H1 (cell line): ENCODE measurements around the gene SH3TC2. TPM values are rescaled to one million over a fixed set of nuclear protein-coding genes. Genes with fewer than 3 reads are reported as not detected.
A peak's percentile ranks its signal among the peaks of the same experiment; 100 is the strongest.

Experiments
- CTCF ChIA-PET: fragments of 300-600 bp; sonication (Branson Sonifier 250); formaldehyde crosslinking; loops from one replicate; lab custom pipeline; 2021; ENCODE audit not compliant: partially characterized antibody; lab: Charles Lee
- POLR2A ChIA-PET: fragments of 300-600 bp; sonication (Branson Sonifier 250); formaldehyde crosslinking; loops from one replicate; lab custom pipeline; 2021; ENCODE audit warnings: inconsistent platforms; ENCODE audit not compliant: partially characterized antibody; lab: Charles Lee
- DNase-seq, 2 experiments: peaks; one replicate each; pipeline versions ENCODE4 v3.0.0 to v3.0.0-alpha.2; 2010 to 2022; ENCODE audit warnings: low spot score in 2 of 2, low read depth in 1 of 2, mixed read lengths in 1 of 2
- FAIRE-seq: peaks from 2 replicates; lab custom pipeline; 2011; peaks lifted over from hg19 to GRCh38; lab: Jason Lieb, UNC
- H2AFZ ChIP-seq: 2 replicates; pipeline ENCODE4 v1.8.1; 2012; ENCODE audit warnings: low read length, inconsistent platforms
- H2AK5ac ChIP-seq: 2 replicates; pipeline ENCODE4 v1.6.1; 2013; ENCODE audit warnings: low read depth, low read length
- H2BK120ac ChIP-seq: replicated peaks from 2 replicates; pipeline ENCODE3; 2013; ENCODE audit warnings: low read depth, low read length, inconsistent platforms
- H2BK12ac ChIP-seq: 2 replicates; pipeline ENCODE4 v1.6.1; 2013; ENCODE audit warnings: low read depth, low read length
- H2BK15ac ChIP-seq: 2 replicates; pipeline ENCODE4 v1.6.1; 2013; ENCODE audit warnings: low read length
- H2BK20ac ChIP-seq: 2 replicates; pipeline ENCODE4 v1.6.1; 2013; ENCODE audit warnings: low read length
- H2BK5ac ChIP-seq: 2 replicates; pipeline ENCODE4 v1.6.1; 2013; ENCODE audit warnings: low read depth, low read length
- H3K14ac ChIP-seq: 2 replicates; pipeline ENCODE4 v1.6.1; 2013; ENCODE audit warnings: inconsistent platforms; ENCODE audit not compliant: insufficient read length
- H3K18ac ChIP-seq: 2 replicates; pipeline ENCODE4 v1.6.1; 2013; ENCODE audit warnings: low read length; ENCODE audit errors: extremely low read depth
- H3K23ac ChIP-seq: 2 replicates; pipeline ENCODE4 v1.6.1; 2013; ENCODE audit warnings: inconsistent platforms; ENCODE audit not compliant: insufficient read length
- H3K23me2 ChIP-seq: 2 replicates; pipeline ENCODE4 v1.6.1; 2013; ENCODE audit warnings: low read depth, low read length
- H3K27ac ChIP-seq: 2 replicates; pipeline ENCODE4 v1.6.1; 2011; ENCODE audit warnings: low read depth, low read length, inconsistent platforms
- H3K27me3 ChIP-seq, 4 experiments: replicated peaks in 1 of 4; 1 replicate in 1 of 4; 2 replicates in 3 of 4; pipeline versions ENCODE4 v1.6.1 to v1.8.1; 2011 to 2013; ENCODE audit warnings: low read length in 3 of 4, mild to moderate bottlenecking in 3 of 4, inconsistent platforms in 2 of 4, mixed read lengths in 2 of 4, moderate library complexity in 1 of 4; ENCODE audit not compliant: control insufficient read depth in 3 of 4, insufficient read depth in 3 of 4; ENCODE audit errors: extremely low read depth in 1 of 4
- H3K36me3 ChIP-seq, 4 experiments: 2 replicates each; pipeline versions ENCODE4 v1.6.1 to v1.8.1; 2011 to 2013; ENCODE audit warnings: mild to moderate bottlenecking in 4 of 4, low read length in 3 of 4, moderate library complexity in 2 of 4, control low read depth in 1 of 4, inconsistent platforms in 1 of 4; ENCODE audit not compliant: insufficient read depth in 4 of 4, control insufficient read depth in 2 of 4
- H3K4ac ChIP-seq: replicated peaks from 2 replicates; pipeline ENCODE3; 2013; ENCODE audit warnings: low read length, low read depth, mixed read lengths, inconsistent platforms; ENCODE audit not compliant: insufficient read length
- H3K4me1 ChIP-seq, 4 experiments: replicated peaks in 1 of 4; 1 replicate in 1 of 4; 2 replicates in 3 of 4; pipeline versions ENCODE4 v1.6.1 to v1.8.1; 2011 to 2013; ENCODE audit warnings: low read length in 3 of 4, inconsistent platforms in 2 of 4, mixed read lengths in 1 of 4; ENCODE audit not compliant: insufficient read depth in 4 of 4, control insufficient read depth in 3 of 4
- H3K4me2 ChIP-seq, 2 experiments: 2 replicates each; pipeline versions ENCODE4 v1.6.1 to v1.8.1; 2011 to 2013; ENCODE audit warnings: low read depth in 2 of 2, low read length in 2 of 2, control low read depth in 1 of 2, inconsistent platforms in 1 of 2, mild to moderate bottlenecking in 1 of 2; ENCODE audit not compliant: insufficient read depth in 1 of 2
- H3K4me3 ChIP-seq, 4 experiments: fragments of 200-600, 300-600 bp in 1 of 4; sonication (generic), shearing (Covaris generic), sonication (Bioruptor Twin) in 1 of 4; 2 replicates each; pipeline versions ENCODE4 v1.5.1 to v1.8.1; 2011 to 2016; ENCODE audit warnings: low read length in 4 of 4, low read depth in 3 of 4, control low read depth in 2 of 4, inconsistent platforms in 2 of 4, mild to moderate bottlenecking in 2 of 4, mixed read lengths in 1 of 4, moderate library complexity in 1 of 4; ENCODE audit not compliant: insufficient read depth in 2 of 4; ENCODE audit errors: extremely low read depth in 1 of 4
- H3K56ac ChIP-seq: replicated peaks from 2 replicates; pipeline ENCODE3; 2013; ENCODE audit warnings: low read depth, mild to moderate bottlenecking, mixed read lengths, low read length, inconsistent platforms; ENCODE audit not compliant: insufficient read length
- H3K79me1 ChIP-seq: 2 replicates; pipeline ENCODE4 v1.6.1; 2013; ENCODE audit warnings: low read depth, low read length, control low read depth
- H3K79me2 ChIP-seq, 2 experiments: 2 replicates each; pipeline versions ENCODE4 v1.6.1 to v1.8.1; 2012 to 2013; ENCODE audit warnings: low read length in 2 of 2, mild to moderate bottlenecking in 2 of 2, inconsistent platforms in 1 of 2; ENCODE audit not compliant: insufficient read depth in 2 of 2, control insufficient read depth in 1 of 2
- H3K9ac ChIP-seq, 4 experiments: replicated peaks in 1 of 4; 1 replicate in 1 of 4; 2 replicates in 3 of 4; pipeline versions ENCODE4 v1.6.1 to v1.8.1; 2011 to 2013; ENCODE audit warnings: low read depth in 3 of 4, low read length in 3 of 4, control low read depth in 2 of 4, mild to moderate bottlenecking in 2 of 4, moderate library complexity in 2 of 4, inconsistent platforms in 1 of 4; ENCODE audit errors: extremely low read depth in 1 of 4
- H3K9me3 ChIP-seq, 2 experiments: 2 replicates each; pipeline versions ENCODE4 v1.6.1 to v1.8.1; 2012 to 2013; ENCODE audit warnings: mild to moderate bottlenecking in 2 of 2, moderate library complexity in 2 of 2, control low read depth in 1 of 2, inconsistent platforms in 1 of 2, low read depth in 1 of 2, low read length in 1 of 2, mixed read lengths in 1 of 2; ENCODE audit not compliant: insufficient read depth in 2 of 2
- H4K20me1 ChIP-seq, 2 experiments: replicated peaks in 1 of 2; 2 replicates each; pipeline versions ENCODE3 to v1.8.1; 2011 to 2013; ENCODE audit warnings: inconsistent platforms in 2 of 2, low read length in 2 of 2, mild to moderate bottlenecking in 1 of 2; ENCODE audit not compliant: insufficient read depth in 2 of 2, control insufficient read depth in 1 of 2
- H4K5ac ChIP-seq: 2 replicates; pipeline ENCODE4 v1.6.1; 2013; ENCODE audit warnings: low read length, low read depth, mixed read lengths, inconsistent platforms; ENCODE audit not compliant: insufficient read length
- H4K8ac ChIP-seq: 2 replicates; pipeline ENCODE4 v1.8.0; 2013; ENCODE audit warnings: mild to moderate bottlenecking, moderate library complexity, low read length, inconsistent platforms; ENCODE audit not compliant: insufficient read depth; ENCODE audit errors: extremely low read depth
- H4K91ac ChIP-seq: replicated peaks from 2 replicates; pipeline ENCODE3; 2013; ENCODE audit warnings: low read length, mixed read lengths, inconsistent platforms; ENCODE audit not compliant: insufficient read length
- NANOG ChIP-seq: IDR thresholded peaks from 2 replicates; pipeline ENCODE4 v1.6.1; 2011; ENCODE audit warnings: low read length, low read depth, mild to moderate bottlenecking, inconsistent platforms; ENCODE audit not compliant: insufficient read depth, poor library complexity, severe bottlenecking
- SIRT6 ChIP-seq: IDR thresholded peaks from one replicate; pipeline ENCODE4 v1.7.1; 2012; ENCODE audit warnings: low read length, inconsistent platforms
- SUZ12 ChIP-seq: fragments of 200-600 bp; sonication (generic); IDR thresholded peaks from 2 replicates; pipeline ENCODE4 v1.6.1; 2012; ENCODE audit warnings: mild to moderate bottlenecking, inconsistent platforms, low read length, moderate library complexity, mixed read lengths
- TCF12 ChIP-seq: IDR thresholded peaks from 2 replicates; pipeline ENCODE4 v1.6.1; 2011; ENCODE audit warnings: low read depth, mild to moderate bottlenecking, low read length
- WGBS, 2 experiments: shearing (Covaris generic) in 1 of 2; methylation state at CpG; one replicate each; pipeline versions ENCODE4 v1.1.6 to v1.1.7; 2013 to 2015; ENCODE audit warnings: low lambda C conversion rate in 2 of 2, mixed read lengths in 2 of 2, inconsistent platforms in 1 of 2, low coverage in 1 of 2, missing lambda C conversion rate in 1 of 2; ENCODE audit not compliant: insufficient replicate concordance in 2 of 2, insufficient coverage in 1 of 2, insufficient read length in 1 of 2; ENCODE audit errors: extremely low coverage in 1 of 2, missing lambda C conversion rate in 1 of 2; 5-methylcytosine and 5-hydroxymethylcytosine counted together
- polyA plus RNA-seq, 7 experiments: library from polyadenylated mRNA; depleted of rRNA in 3 of 7; stranded (reverse) in 5 of 7; unstranded in 2 of 7; fragments of >200 nt in 5 of 7; fragments of 200-250 nt in 2 of 7; gene quantifications; 1 replicate in 5 of 7; 2 replicates in 1 of 7; 4 replicates in 1 of 7; pipeline versions ENCODE4 v1.2.1 to v1.2.3, GENCODE V29; 2011 to 2013; ENCODE audit warnings: missing spikeins in 2 of 7, mixed read lengths in 2 of 7
- total RNA-seq: library from RNA; stranded (reverse); fragmentation: NEBNext Ultra II Directional; extraction: Animal tissue kit (Norgen Biotek cat#: 25700); gene quantifications from 2 replicates; pipeline ENCODE4 v1.2.1, GENCODE V29; 2021

The SH3TC2 gene
- total and polyA plus RNA-seq, 2 of the 8 experiments (the other 6 are each of a cell fraction or from before 2014, with no cell fraction given): 0.11 to 0.80 TPM

DNA sequence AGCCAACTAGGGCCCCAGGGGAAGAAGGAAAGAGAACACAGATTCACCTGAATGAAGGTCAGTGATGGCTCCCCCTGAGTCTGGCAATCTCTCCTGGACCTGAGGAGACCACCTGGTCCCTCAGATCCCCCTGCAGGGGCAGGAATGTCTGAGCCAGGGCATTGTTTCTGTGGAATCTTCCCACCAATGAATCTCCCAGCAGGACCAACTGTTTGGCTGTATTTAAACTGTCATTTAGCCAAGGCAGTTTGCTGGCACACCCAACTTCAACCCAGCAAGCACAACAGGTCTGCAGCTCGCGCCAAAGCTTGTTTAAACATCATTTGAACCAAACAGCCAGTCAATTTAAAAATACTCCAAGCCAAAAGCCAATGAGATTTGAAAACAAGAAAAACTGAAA, 92.6 kb downstream of the SH3TC2 start:
- Histone ChIP-seq H3K23ac (no peak overlapping the region), H3K56ac (no peak overlapping the region), H3K4ac (no peak overlapping the region), H3K9ac (no peak overlapping the region), H3K18ac (no peak overlapping the region), H2BK12ac (no peak overlapping the region), H3K27me3 (no peaks in the 10 kb centered on the region), H3K9me3 (no peaks in the 10 kb centered on the region), H2AFZ (peak overlapping the region; percentile 80; the same call in 1 of the 2 replicates), H3K27ac (no peak overlapping the region), H2BK15ac (no peak overlapping the region), H3K23me2 (no peaks in the 10 kb centered on the region), H3K4me3 (no peak overlapping the region), H2BK5ac (no peak overlapping the region), H3K36me3 (no peaks in the 10 kb centered on the region; a peak in 1 of 8 replicates), H3K79me2 (no peaks in the 10 kb centered on the region), H2BK120ac (no peak overlapping the region), H3K14ac (no peak overlapping the region), H4K91ac (no peak overlapping the region), H2AK5ac (no peak overlapping the region), H2BK20ac (0 out of 2 replicates have a peak overlapping the region, but pooled peaks have one; percentile 15), H3K4me2 (no peak overlapping the region), H3K4me1 (no peaks in the 10 kb centered on the region; a peak in 2 of 7 replicates), H4K5ac (no peak overlapping the region), H3K79me1 (no peaks in the 10 kb centered on the region), H4K8ac (no peak overlapping the region), H4K20me1 (no peaks in the 10 kb centered on the region)
- TF ChIP-seq NANOG: peak; percentile 60
- no peak for TF ChIP-seq SIRT6
- TF ChIP-seq TCF12: 0 out of 2 replicates have a peak, but pooled peaks have one; percentile 60
- TF ChIP-seq SUZ12: no peak
- WGBS, 2 experiments: 95% methylated on average over 2 of the region's 2 CpGs; no CpG with 5 or more reads in 1 of the 2 experiments
- POLR2A ChIA-PET: no interaction called here
- CTCF ChIA-PET: interaction anchor here (0.9 to 25.4 kb wide), 10 partner anchors 10 to 230 kb away, joined by 3 to 433 read pairs (median 6); no protein-coding TSS in a partner anchor
- FAIRE-seq: no peak
- peak in 1 of 2 experiments; percentile 40 for DNase-seq
